Gastroesophageal sphincter (tissue), 3 donors: ENCODE measurements around the gene TTC7B.

Source experiments
- CTCF ChIP-seq, 4 experiments: fragments of 200-600 bp in 2 of 4; fragments of 450-650 bp in 2 of 4; sonication (generic) in 1 of 4; IDR thresholded peaks; one replicate each; pipeline ENCODE4 v1.5.1; 2017 to 2019; ENCODE audit warnings: antibody characterized with exemption in 4 of 4, mild to moderate bottlenecking in 2 of 4, moderate library complexity in 2 of 4
- EP300 ChIP-seq: sonication (generic); formaldehyde crosslinking; IDR thresholded peaks from one replicate; pipeline ENCODE4 v1.6.1; 2017; ENCODE audit warnings: antibody characterized with exemption, mild to moderate bottlenecking
- POLR2AphosphoS5 ChIP-seq: sonication (generic); formaldehyde crosslinking; IDR thresholded peaks from one replicate; pipeline ENCODE4 v1.6.1; 2017; ENCODE audit warnings: antibody characterized with exemption

- peak; percentile 96 to 99 (median 98) for TF ChIP-seq CTCF (IDR thresholded peaks at IDR 0.05)
- TF ChIP-seq EP300, result no peak
- peak; percentile 67 for TF ChIP-seq POLR2AphosphoS5
Measured at GRCh38 chr14:90697577-90698206, 118.5 kb downstream of the TTC7B start.
